Neuronal stem cell (in vitro differentiated cells): ENCODE results near the gene EIF1B.
"Not testable (repeated sequence)": the region's sequence is repeated elsewhere in the genome, so short reads cannot be mapped to it uniquely, and the experiment has no call there.

ENCODE experiments used
- DNase-seq: peaks from one replicate; pipeline ENCODE4 v3.0.0-alpha.2; 2013; ENCODE audit warnings: low spot score
- H2AFZ ChIP-seq: one replicate; pipeline ENCODE4 v1.6.1; 2013; ENCODE audit warnings: mild to moderate bottlenecking, low read length, inconsistent platforms
- H2AK5ac ChIP-seq: 2 replicates; pipeline ENCODE4 v1.6.1; 2013; ENCODE audit warnings: low read depth, mild to moderate bottlenecking, inconsistent platforms, low read length, moderate library complexity, mixed read lengths
- H2BK120ac ChIP-seq: 2 replicates; pipeline ENCODE4 v1.6.1; 2013; ENCODE audit warnings: low read depth, mild to moderate bottlenecking, inconsistent platforms, low read length, moderate library complexity, mixed read lengths
- H2BK12ac ChIP-seq: one replicate; pipeline ENCODE4 v1.6.1; 2013; ENCODE audit warnings: low read length, inconsistent platforms
- H2BK15ac ChIP-seq: 2 replicates; pipeline ENCODE4 v1.6.1; 2013; ENCODE audit warnings: mild to moderate bottlenecking, low read length, inconsistent platforms, mixed read lengths
- H2BK5ac ChIP-seq: one replicate; pipeline ENCODE4 v1.6.1; 2013; ENCODE audit warnings: inconsistent platforms, mild to moderate bottlenecking, low read length, moderate library complexity
- H3K14ac ChIP-seq: one replicate; pipeline ENCODE4 v1.6.1; 2013; ENCODE audit warnings: low read length, inconsistent platforms
- H3K18ac ChIP-seq: 2 replicates; pipeline ENCODE4 v1.6.1; 2013; ENCODE audit warnings: low read length, inconsistent platforms
- H3K23ac ChIP-seq: 2 replicates; pipeline ENCODE4 v1.6.1; 2013; ENCODE audit warnings: low read depth, mild to moderate bottlenecking, mixed read lengths, low read length, inconsistent platforms; ENCODE audit not compliant: poor library complexity
- H3K27ac ChIP-seq: replicated peaks from 3 replicates; pipeline ENCODE4 v1.5.1; 2013; ENCODE audit warnings: low read length, inconsistent platforms
- H3K27me3 ChIP-seq, 3 experiments: 2 replicates each; pipeline ENCODE4 v1.6.1; 2013; ENCODE audit warnings: low read length in 3 of 3, mild to moderate bottlenecking in 2 of 3, inconsistent platforms in 1 of 3, low read depth in 1 of 3, mixed read lengths in 1 of 3, moderate library complexity in 1 of 3; ENCODE audit not compliant: control insufficient read depth in 3 of 3, insufficient read depth in 3 of 3
- H3K36me3 ChIP-seq, 2 donors: replicated peaks in 1 of 2; 2 replicates each; pipeline ENCODE4 v1.6.1; 2013; ENCODE audit warnings: low read length in 2 of 2; ENCODE audit not compliant: control insufficient read depth in 2 of 2, insufficient read depth in 2 of 2
- H3K4ac ChIP-seq: 2 replicates; pipeline ENCODE4 v1.6.1; 2013; ENCODE audit warnings: inconsistent platforms, mild to moderate bottlenecking, low read length, moderate library complexity
- H3K4me1 ChIP-seq, 2 donors: 1 replicate in 1 of 2; 2 replicates in 1 of 2; pipeline ENCODE4 v1.6.1; 2013; ENCODE audit warnings: low read length in 2 of 2, low read depth in 1 of 2; ENCODE audit not compliant: control insufficient read depth in 2 of 2, insufficient read depth in 1 of 2
- H3K4me2 ChIP-seq: one replicate; pipeline ENCODE4 v1.6.1; 2013; ENCODE audit warnings: mild to moderate bottlenecking, low read length, inconsistent platforms; ENCODE audit not compliant: insufficient read depth, poor library complexity, severe bottlenecking
- H3K4me3 ChIP-seq, 2 donors: 2 replicates each; pipeline ENCODE4 v1.5.1; 2013; ENCODE audit warnings: low read length in 2 of 2, mild to moderate bottlenecking in 2 of 2, inconsistent platforms in 1 of 2, moderate library complexity in 1 of 2
- H3K79me1 ChIP-seq: one replicate; pipeline ENCODE4 v1.6.1; 2013; ENCODE audit warnings: low read depth, mild to moderate bottlenecking, inconsistent platforms, low read length, moderate library complexity
- H3K9ac ChIP-seq: one replicate; pipeline ENCODE4 v1.6.1; 2013; ENCODE audit warnings: mild to moderate bottlenecking, low read depth, low read length, inconsistent platforms; ENCODE audit not compliant: poor library complexity
- H3K9me3 ChIP-seq, 2 donors: replicated peaks in 1 of 2; 2 replicates each; pipeline versions ENCODE3 to v1.6.1; 2013; ENCODE audit warnings: low read length in 2 of 2, mild to moderate bottlenecking in 2 of 2, inconsistent platforms in 1 of 2, low read depth in 1 of 2, mixed read lengths in 1 of 2, moderate library complexity in 1 of 2; ENCODE audit not compliant: control insufficient read depth in 2 of 2, insufficient read depth in 1 of 2
- H4K8ac ChIP-seq: one replicate; pipeline ENCODE4 v1.6.1; 2013; ENCODE audit warnings: low read depth, mild to moderate bottlenecking, inconsistent platforms, low read length, moderate library complexity
- H4K91ac ChIP-seq: one replicate; pipeline ENCODE4 v1.6.1; 2013; ENCODE audit warnings: low read length, low read depth, mild to moderate bottlenecking, inconsistent platforms; ENCODE audit not compliant: poor library complexity
- WGBS, 2 donors: extraction: QIAGEN DNeasy Blood & Tissue Kit; methylation state at CpG; one replicate each; pipeline ENCODE4 v1.1.7; 2013; ENCODE audit warnings: missing lambda C conversion rate in 2 of 2, mixed read lengths in 1 of 2; ENCODE audit not compliant: insufficient read length in 2 of 2, insufficient replicate concordance in 1 of 2; ENCODE audit errors: extremely low coverage in 2 of 2; 5-methylcytosine and 5-hydroxymethylcytosine counted together

The EIF1B gene

DNA sequence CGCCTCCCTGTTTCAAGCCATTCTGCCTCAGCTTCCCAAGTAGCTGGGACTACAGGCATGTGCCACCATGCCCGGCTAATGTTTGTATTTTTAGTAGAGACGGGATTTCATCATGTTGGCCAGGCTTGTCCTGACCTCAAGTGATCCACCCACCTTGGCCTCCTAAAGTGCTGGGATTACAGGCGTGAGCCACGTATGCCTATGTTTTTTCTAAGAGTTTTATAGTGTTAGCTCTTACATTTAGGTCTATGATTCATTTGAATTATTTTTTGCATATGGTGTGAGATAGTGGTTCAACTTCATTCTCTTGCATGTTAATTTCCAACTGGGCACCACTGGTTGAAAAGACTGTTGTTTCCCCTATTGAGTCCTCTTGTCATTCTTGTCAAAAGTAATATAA, 26.4 kb upstream of the EIF1B start:
- not testable (repeated sequence) for H3K18ac ChIP-seq, H4K91ac ChIP-seq, H2AK5ac ChIP-seq, H3K4ac ChIP-seq, H3K4me2 ChIP-seq, H3K27me3 ChIP-seq, H3K9ac ChIP-seq, H4K8ac ChIP-seq, H2BK5ac ChIP-seq, H2BK12ac ChIP-seq, H3K79me1 ChIP-seq, H2AFZ ChIP-seq, H3K9me3 ChIP-seq, H3K36me3 ChIP-seq, H3K27ac ChIP-seq, H2BK120ac ChIP-seq, H3K4me1 ChIP-seq, DNase-seq, H3K14ac ChIP-seq, H2BK15ac ChIP-seq, H3K23ac ChIP-seq, H3K4me3 ChIP-seq
- WGBS, 2 donors: no CpG with 5 or more reads among the region's 5 CpGs

- no peak overlapping the region for H3K27ac ChIP-seq
- no peak overlapping the region for H3K14ac ChIP-seq
- H3K4ac ChIP-seq: no peak overlapping the region
- WGBS, 2 donors: no CpG with 5 or more reads among the region's 2 CpGs
- H4K91ac ChIP-seq: no peak overlapping the region
- no peaks in the 10 kb centered on the region for H3K4me1 ChIP-seq
- no peak overlapping the region for H4K8ac ChIP-seq
- H2AFZ ChIP-seq: no peak overlapping the region
- no peaks in the 10 kb centered on the region for H3K27me3 ChIP-seq
- H2BK120ac ChIP-seq: no peak overlapping the region
- H3K36me3 ChIP-seq: no peaks in the 10 kb centered on the region
- H2BK5ac ChIP-seq: no peak overlapping the region
- H3K4me3 ChIP-seq: no peak overlapping the region
- no peaks in the 10 kb centered on the region for H3K79me1 ChIP-seq
- no peak overlapping the region for H2BK15ac ChIP-seq
- no peak for DNase-seq
- no peak overlapping the region for H3K23ac ChIP-seq
- no peak overlapping the region for H2AK5ac ChIP-seq
- no peak overlapping the region for H3K4me2 ChIP-seq
- no peak overlapping the region for H3K9ac ChIP-seq
- H3K18ac ChIP-seq: no peak overlapping the region
- H3K9me3 ChIP-seq: no peaks in the 10 kb centered on the region
- no peak overlapping the region for H2BK12ac ChIP-seq
Measured at GRCh38 chr3:40287248-40287647, 22.3 kb upstream of the EIF1B start.

GRCh38 chr3:40290396-40290795, 19.1 kb upstream of the EIF1B start:
- Histone ChIP-seq H2BK15ac (no peak overlapping the region), H3K18ac (peak overlapping the region; percentile 24), H3K9ac (no peak overlapping the region), H2AFZ (no peak overlapping the region), H3K4me1 (peaks cover 5 to 6% of the 10 kb centered on the region in 2 donors), H2BK120ac (peak overlapping the region; percentile 2), H2BK5ac (no peak overlapping the region), H2AK5ac (no peak overlapping the region), H3K23ac (no peak overlapping the region), H3K9me3 (no peaks in the 10 kb centered on the region), H3K79me1 (no peaks in the 10 kb centered on the region), H2BK12ac (no peak overlapping the region), H3K27me3 (no peaks in the 10 kb centered on the region), H4K91ac (no peak overlapping the region), H4K8ac (no peak overlapping the region), H3K14ac (no peak overlapping the region), H3K4me2 (no peak overlapping the region), H3K4ac (no peak overlapping the region), H3K27ac (no peak overlapping the region), H3K4me3 (peak overlapping the region in 1 of 2 donors; percentile 47), H3K36me3 (no peaks in the 10 kb centered on the region)
- no CpG with 5 or more reads among the region's 6 CpGs for WGBS, 2 donors
- DNase-seq: no peak

GRCh38 chr3:40291471-40291870, 18.0 kb upstream of the EIF1B start:
- no peak overlapping the region for H2BK12ac ChIP-seq
- H3K23ac ChIP-seq: no peak overlapping the region
- no peak overlapping the region for H4K91ac ChIP-seq
- no peak overlapping the region for H3K18ac ChIP-seq
- no peaks in the 10 kb centered on the region for H3K36me3 ChIP-seq
- H3K27ac ChIP-seq: no peak overlapping the region
- no CpG with 5 or more reads among the region's 4 CpGs for WGBS, 2 donors
- no peak overlapping the region for H2BK15ac ChIP-seq
- H2BK120ac ChIP-seq: no peak overlapping the region
- no peak overlapping the region for H2AK5ac ChIP-seq
- H3K79me1 ChIP-seq: no peaks in the 10 kb centered on the region
- no peak overlapping the region for H3K4me3 ChIP-seq
- DNase-seq: no peak
- H3K27me3 ChIP-seq: no peaks in the 10 kb centered on the region
- peak overlapping the region; percentile 33 for H2AFZ ChIP-seq
- no peak overlapping the region for H3K9ac ChIP-seq
- no peak overlapping the region for H3K4me2 ChIP-seq
- peaks cover 5 to 6% of the 10 kb centered on the region in 2 donors for H3K4me1 ChIP-seq
- H3K9me3 ChIP-seq: no peaks in the 10 kb centered on the region
- H3K14ac ChIP-seq: no peak overlapping the region
- H3K4ac ChIP-seq: no peak overlapping the region
- no peak overlapping the region for H4K8ac ChIP-seq
- H2BK5ac ChIP-seq: no peak overlapping the region
